Psoas muscle (tissue), 8 donors: Measurements from ENCODE around the gene ZNF267. TPM values are rescaled to one million over a fixed set of nuclear protein-coding genes. Genes with fewer than 3 reads are reported as not detected.

Experiments
- ATAC-seq, 4 donors: fragments of 200-7000 bp; cut with Tn5 transposase; one replicate each; pipeline ENCODE4 v1.9.1; 2020; ENCODE audit warnings: moderate library complexity in 3 of 4, mild to moderate bottlenecking in 2 of 4
- DNase-seq, 2 donors: peaks; one replicate each; pipeline ENCODE4 v3.0.0-alpha.2; 2020
- H3K27ac ChIP-seq: fragments of 200-600 bp; one replicate; pipeline ENCODE4 v1.8.0; 2022
- H3K27me3 ChIP-seq, 3 donors: fragments of 200-600 bp in 1 of 3; one replicate each; pipeline versions ENCODE4 v1.6.1 to v1.8.0; 2013 to 2022; ENCODE audit warnings: low read length in 2 of 3, mild to moderate bottlenecking in 2 of 3, moderate library complexity in 1 of 3; ENCODE audit not compliant: insufficient read depth in 3 of 3
- H3K36me3 ChIP-seq, 2 donors: fragments of 200-600 bp in 1 of 2; one replicate each; pipeline versions ENCODE4 v1.6.1 to v1.8.0; 2013 to 2022; ENCODE audit warnings: low read depth in 1 of 2, mild to moderate bottlenecking in 1 of 2, moderate library complexity in 1 of 2; ENCODE audit not compliant: insufficient read depth in 1 of 2
- H3K4me1 ChIP-seq: fragments of 200-600 bp; one replicate; pipeline ENCODE4 v1.8.0; 2022
- H3K4me3 ChIP-seq: fragments of 200-600 bp; one replicate; pipeline ENCODE4 v1.8.0; 2022; ENCODE audit warnings: mild to moderate bottlenecking
- H3K9me3 ChIP-seq: fragments of 200-600 bp; one replicate; pipeline ENCODE4 v1.8.0; 2022
- WGBS, 3 donors: extraction: QIAGEN DNeasy Blood & Tissue Kit; methylation state at CpG; one replicate each; pipeline versions ENCODE4 v1.1.6 to v1.1.7; 2013; 5-methylcytosine and 5-hydroxymethylcytosine counted together
- intact Hi-C, 2 donors: fragments of 100-400 bp; cut with DNase I; formaldehyde crosslinking; loops; one replicate each; pipeline versions ENCODE4 v1.11.0 to v1.14.2; 2022
- polyA plus RNA-seq, 3 donors: library from polyadenylated mRNA; stranded (reverse); fragments of 200-250 nt; gene quantifications; one replicate each; pipeline ENCODE4 v1.2.3, GENCODE V29; 2013
- total RNA-seq, 4 donors: library from RNA; stranded (reverse); fragmentation: NEBNext Ultra II Directional in 2 of 4; extraction: Animal tissue kit (Norgen Biotek cat#: 25700) in 2 of 4; gene quantifications; one replicate each; pipeline versions ENCODE4 v1.2.1 to v1.2.4, GENCODE V29; 2021 to 2023
- TF ChIP-seq, protein P1 (sequence below): fragments of 200-600 bp; IDR thresholded peaks from one replicate; pipeline ENCODE4 v1.8.0; 2022; ENCODE audit warnings: antibody characterized with exemption
- donor health status: healthy with polysubstance abuse.
- donor health status: DM: no; HTN: no; CAD: no; lungs with moderate emphysema.
- donor health status: Bipolar disorder and iron deficiency.
- donor health status: healthy.
- donor health status: DM: yes; HTN: yes; CAD: no.
- donor health status: DM: no; HTN: no; CAD: no.
- donor health status: DM: no; HTN: no; CAD: no.
- donor health status: DM: yes; HTN: yes; CAD: no.

Gene ZNF267
- total and polyA plus RNA-seq, 7 donors = 4.1 to 33.2 (median 9.4) TPM

DNA sequence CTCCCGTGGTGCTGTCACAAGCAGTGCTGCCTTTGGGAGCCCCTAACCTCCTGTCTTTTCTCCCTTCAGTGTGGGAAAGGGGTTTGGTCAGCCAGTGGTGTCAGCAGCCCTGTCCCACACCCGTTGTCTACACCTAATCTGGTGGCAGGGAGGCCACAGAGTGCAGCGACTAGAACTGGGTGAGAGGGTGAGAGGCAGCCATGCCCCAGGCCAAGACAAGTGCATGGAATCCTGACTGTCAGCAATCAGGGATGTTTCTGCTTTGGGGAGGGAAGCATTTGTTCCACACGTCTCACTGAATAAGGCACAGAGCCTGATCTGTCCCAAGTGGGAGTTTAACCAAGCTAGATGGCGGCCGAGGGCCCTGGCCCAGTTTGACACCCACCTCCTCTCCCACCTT is 1.4 kb upstream of the ZNF267 start:
- no peaks in the 10 kb centered on the region for H3K9me3 ChIP-seq
- TF ChIP-seq, protein P1, sequence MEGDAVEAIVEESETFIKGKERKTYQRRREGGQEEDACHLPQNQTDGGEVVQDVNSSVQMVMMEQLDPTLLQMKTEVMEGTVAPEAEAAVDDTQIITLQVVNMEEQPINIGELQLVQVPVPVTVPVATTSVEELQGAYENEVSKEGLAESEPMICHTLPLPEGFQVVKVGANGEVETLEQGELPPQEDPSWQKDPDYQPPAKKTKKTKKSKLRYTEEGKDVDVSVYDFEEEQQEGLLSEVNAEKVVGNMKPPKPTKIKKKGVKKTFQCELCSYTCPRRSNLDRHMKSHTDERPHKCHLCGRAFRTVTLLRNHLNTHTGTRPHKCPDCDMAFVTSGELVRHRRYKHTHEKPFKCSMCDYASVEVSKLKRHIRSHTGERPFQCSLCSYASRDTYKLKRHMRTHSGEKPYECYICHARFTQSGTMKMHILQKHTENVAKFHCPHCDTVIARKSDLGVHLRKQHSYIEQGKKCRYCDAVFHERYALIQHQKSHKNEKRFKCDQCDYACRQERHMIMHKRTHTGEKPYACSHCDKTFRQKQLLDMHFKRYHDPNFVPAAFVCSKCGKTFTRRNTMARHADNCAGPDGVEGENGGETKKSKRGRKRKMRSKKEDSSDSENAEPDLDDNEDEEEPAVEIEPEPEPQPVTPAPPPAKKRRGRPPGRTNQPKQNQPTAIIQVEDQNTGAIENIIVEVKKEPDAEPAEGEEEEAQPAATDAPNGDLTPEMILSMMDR = no peak
- no peaks in the 10 kb centered on the region for H3K36me3 ChIP-seq
- H3K27me3 ChIP-seq = no peaks in the 10 kb centered on the region
- no peak for ATAC-seq
- H3K4me1 ChIP-seq = no peaks in the 10 kb centered on the region
- H3K4me3 ChIP-seq = no peak overlapping the region
- intact Hi-C loops = loop anchor here in 1 of 2 donors (10.0 kb wide), 1 partner anchor 367 kb away; the partner anchor contains the start of gene RUSF1
- 85 to 91% (median 88%) methylated on average over 6 of the region's 6 CpGs for WGBS, 3 donors
- no peak for DNase-seq
- H3K27ac ChIP-seq = no peak overlapping the region

DNA sequence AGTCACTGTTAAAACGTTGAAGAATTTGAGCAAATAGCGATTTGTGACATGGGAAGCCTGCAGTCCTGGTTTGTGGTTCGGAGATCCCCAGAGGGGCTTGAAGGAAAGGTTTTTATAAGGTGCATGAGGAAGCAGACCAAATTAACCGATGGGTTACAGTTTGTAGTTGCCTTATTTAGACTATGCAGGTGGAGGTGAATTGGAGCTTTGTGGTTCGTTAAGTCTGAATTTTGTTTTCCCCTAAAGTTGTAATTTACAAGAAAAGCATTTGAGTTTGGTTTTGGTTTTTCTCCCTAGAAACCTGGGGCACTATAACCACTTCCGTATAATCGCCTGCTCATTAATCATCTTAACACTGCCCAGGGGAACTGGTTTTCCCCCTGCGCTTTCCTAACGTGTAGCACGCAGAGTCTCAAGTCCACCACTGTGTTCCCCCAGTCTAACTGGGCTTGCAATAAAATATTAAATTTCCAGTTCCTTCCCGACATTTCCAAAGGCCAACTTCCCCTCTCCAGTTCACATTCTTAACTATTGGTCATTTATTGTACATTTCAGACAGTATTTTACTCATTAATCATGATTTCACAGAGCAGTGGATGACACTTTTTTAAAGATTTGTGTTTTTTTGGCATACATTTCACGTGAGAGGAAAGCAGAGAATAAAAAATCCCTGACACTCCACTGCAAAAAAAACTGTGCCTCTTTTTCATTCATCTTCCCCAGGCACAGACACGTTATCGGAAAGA is 932 bp downstream of the ZNF267 start:
- ATAC-seq (peak in 1 of 4 donors; percentile 43), DNase-seq (no peak)
- no peaks in the 10 kb centered on the region for H3K27me3 ChIP-seq
- peak overlapping the region; percentile 89 for H3K27ac ChIP-seq
- H3K9me3 ChIP-seq = no peaks in the 10 kb centered on the region
- H3K4me1 ChIP-seq = no peaks in the 10 kb centered on the region
- intact Hi-C loops = loop anchor here in 1 of 2 donors (10.0 kb wide), 1 partner anchor 370 kb away; the partner anchor contains the start of gene RUSF1
- TF ChIP-seq, protein P1 = no peak
- WGBS, 3 donors = 4 to 11% (median 6%) methylated on average over 14 of the region's 14 CpGs
- peak overlapping the region; percentile 99 for H3K4me3 ChIP-seq
- H3K36me3 ChIP-seq = no peaks in the 10 kb centered on the region

DNA sequence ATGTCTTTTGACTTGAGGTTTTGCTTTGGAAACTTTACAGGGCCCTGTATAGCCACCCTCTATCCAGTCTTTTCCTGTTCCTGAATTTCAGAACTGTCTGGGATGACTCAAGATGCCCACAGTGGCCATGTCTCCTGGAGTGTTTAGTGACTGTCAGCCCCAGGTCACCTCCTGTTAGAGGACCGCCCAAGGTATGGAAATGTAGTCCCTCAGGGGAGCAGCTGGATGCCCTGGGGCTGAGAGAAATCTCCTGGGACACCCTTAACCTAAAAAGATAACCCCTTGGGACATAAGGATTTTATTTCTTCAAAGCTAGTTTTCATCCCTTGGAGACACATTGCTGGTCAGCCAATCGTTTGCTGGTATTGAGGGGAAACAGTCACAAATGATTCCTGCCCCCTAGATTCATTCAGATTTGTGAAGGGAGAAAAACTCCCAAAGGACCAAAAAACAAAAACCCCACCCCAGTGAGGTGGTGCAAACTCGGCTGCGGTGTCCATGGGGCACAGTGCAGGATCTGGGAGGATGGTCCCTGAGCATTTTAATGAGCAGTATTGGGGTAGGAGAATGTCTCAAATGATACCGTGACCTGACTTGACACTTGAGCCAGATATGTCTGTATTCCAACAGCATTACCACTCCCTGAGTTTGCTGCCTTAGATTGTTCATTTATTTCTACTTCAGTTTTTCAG is 1.7 kb downstream of the ZNF267 start:
- 58 to 62% (median 61%) methylated on average over 5 of the region's 5 CpGs for WGBS, 3 donors
- Histone ChIP-seq H3K27ac (no peak overlapping the region), H3K36me3 (no peaks in the 10 kb centered on the region), H3K9me3 (no peaks in the 10 kb centered on the region), H3K4me1 (no peaks in the 10 kb centered on the region), H3K27me3 (no peaks in the 10 kb centered on the region), H3K4me3 (peak overlapping the region; percentile 99)
- intact Hi-C loops = loop anchor here in 1 of 2 donors (10.0 kb wide), 1 partner anchor 370 kb away; the partner anchor contains the start of gene RUSF1
- TF ChIP-seq, protein P1 = no peak
- ATAC-seq = no peak
- no peak for DNase-seq

DNA sequence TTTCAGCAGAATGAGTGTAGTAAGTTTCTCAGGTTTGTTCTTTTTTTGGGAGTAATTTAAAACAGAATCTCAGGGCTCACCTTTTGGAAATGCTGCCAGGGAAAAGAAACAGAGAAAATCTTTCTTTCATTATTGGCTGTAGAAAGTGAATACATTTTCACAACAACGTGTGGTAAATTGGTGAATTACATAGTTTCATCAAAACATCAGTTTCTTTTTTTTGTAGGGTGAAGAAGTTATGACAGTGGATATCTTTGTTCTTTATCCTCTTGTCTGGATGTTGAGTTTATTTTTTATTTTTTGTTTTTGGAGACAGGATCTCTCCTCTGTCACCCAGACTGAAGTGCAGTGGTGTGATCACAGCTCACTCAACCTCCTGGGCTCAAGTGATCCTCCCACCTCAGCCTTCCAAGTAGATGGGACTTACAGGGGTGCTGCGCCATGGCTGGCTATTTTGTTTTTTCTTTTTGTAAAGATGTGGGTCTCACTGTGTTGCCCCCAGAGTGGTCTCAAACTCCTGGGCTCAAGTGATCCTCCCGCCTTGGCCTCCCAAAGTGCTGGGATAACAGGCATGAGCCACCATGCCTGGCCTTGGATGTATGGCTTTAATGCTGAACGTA is 2.4 kb downstream of the ZNF267 start:
- TF ChIP-seq, protein P1 = no peak
- DNase-seq = no peak
- 81 to 83% (median 82%) methylated on average over 4 of the region's 4 CpGs for WGBS, 3 donors
- Histone ChIP-seq H3K27me3 (no peaks in the 10 kb centered on the region), H3K36me3 (no peaks in the 10 kb centered on the region), H3K27ac (no peak overlapping the region), H3K4me1 (no peaks in the 10 kb centered on the region), H3K9me3 (no peaks in the 10 kb centered on the region), H3K4me3 (no peak overlapping the region)
- ATAC-seq = no peak
- intact Hi-C loops = loop anchor here in 1 of 2 donors (10.0 kb wide), 1 partner anchor 371 kb away; the partner anchor contains the start of gene RUSF1
